Dendritic cell treated with granulocyte-macrophage colony-stimulating factor and Interleukin-4, amounts not matched to agents 40 ng/mL and 50 ng/mL, for 4 days (primary cell): Measurements from ENCODE around the gene UBALD2.
A peak's percentile ranks its signal among the peaks of the same experiment; 100 is the strongest.
"Not testable (repeated sequence)": the region's sequence is repeated elsewhere in the genome, so short reads cannot be mapped to it uniquely, and the experiment has no call there.

Experiments
- H3K27ac Mint-ChIP-seq: one replicate; pipeline ENCODE4 v1.8.0; 2022; ENCODE audit warnings: mild to moderate bottlenecking, mixed read lengths
- H3K27me3 Mint-ChIP-seq: one replicate; pipeline ENCODE4 v1.8.0; 2022; ENCODE audit warnings: mild to moderate bottlenecking, mixed read lengths
- H3K36me3 Mint-ChIP-seq: one replicate; pipeline ENCODE4 v1.8.0; 2022; ENCODE audit warnings: low read depth, mixed read lengths
- H3K4me1 Mint-ChIP-seq: one replicate; pipeline ENCODE4 v1.8.0; 2022; ENCODE audit warnings: low read depth, mixed read lengths
- H3K4me3 Mint-ChIP-seq: one replicate; pipeline ENCODE4 v1.8.0; 2022; ENCODE audit warnings: mild to moderate bottlenecking, moderate library complexity, mixed read lengths
- H3K9me3 Mint-ChIP-seq: one replicate; pipeline ENCODE4 v1.8.0; 2022; ENCODE audit warnings: mixed read lengths
- intact Hi-C: fragments of 100-400 bp; cut with micrococcal nuclease; formaldehyde crosslinking; loops from one replicate; pipeline ENCODE4 v1.15.0; 2022

The UBALD2 gene

GRCh38 chr17:76252040-76252954, 12.9 kb upstream of the UBALD2 start:
- H3K4me1 Mint-ChIP-seq: peaks cover 36% of the 10 kb centered on the region
- no peaks in the 10 kb centered on the region for H3K36me3 Mint-ChIP-seq
- H3K27me3 Mint-ChIP-seq: peaks cover 2% of the 10 kb centered on the region
- peak overlapping the region; percentile 62 for H3K4me3 Mint-ChIP-seq
- H3K9me3 Mint-ChIP-seq: no peaks in the 10 kb centered on the region
- peak overlapping the region; percentile 90 for H3K27ac Mint-ChIP-seq
- intact Hi-C loops: no loop called here

- H3K4me1 Mint-ChIP-seq: peaks cover 28% of the 10 kb centered on the region
- H3K9me3 Mint-ChIP-seq, H3K4me3 Mint-ChIP-seq, H3K36me3 Mint-ChIP-seq, intact Hi-C loops, H3K27me3 Mint-ChIP-seq: not testable (repeated sequence)
- peak overlapping the region; percentile 90 for H3K27ac Mint-ChIP-seq
Observed at GRCh38 chr17:76252967-76253766, 12.0 kb upstream of the UBALD2 start.

- Mint-ChIP-seq H3K4me3 (no peak overlapping the region), H3K4me1 (peaks cover 24% of the 10 kb centered on the region), H3K9me3 (no peaks in the 10 kb centered on the region), H3K27ac (no peak overlapping the region), H3K27me3 (peaks cover 2% of the 10 kb centered on the region), H3K36me3 (no peaks in the 10 kb centered on the region)
- intact Hi-C loops: no loop called here
Observed at GRCh38 chr17:76253841-76254240, 11.3 kb upstream of the UBALD2 start.

- H3K27me3 Mint-ChIP-seq: peaks cover 2% of the 10 kb centered on the region
- H3K4me3 Mint-ChIP-seq: no peak overlapping the region
- H3K9me3 Mint-ChIP-seq: no peaks in the 10 kb centered on the region
- intact Hi-C loops: no loop called here
- H3K27ac Mint-ChIP-seq: no peak overlapping the region
- no peaks in the 10 kb centered on the region for H3K36me3 Mint-ChIP-seq
- peaks cover 24% of the 10 kb centered on the region for H3K4me1 Mint-ChIP-seq
Observed at GRCh38 chr17:76254275-76254674, 10.9 kb upstream of the UBALD2 start.

- H3K36me3 Mint-ChIP-seq: no peaks in the 10 kb centered on the region
- intact Hi-C loops: no loop called here
- H3K27me3 Mint-ChIP-seq: peaks cover 2% of the 10 kb centered on the region
- peaks cover 35% of the 10 kb centered on the region for H3K4me1 Mint-ChIP-seq
- no peak overlapping the region for H3K27ac Mint-ChIP-seq
- H3K4me3 Mint-ChIP-seq: no peak overlapping the region
- H3K9me3 Mint-ChIP-seq: no peaks in the 10 kb centered on the region
Observed at GRCh38 chr17:76255801-76256429, 9.2 kb upstream of the UBALD2 start.

GRCh38 chr17:76256430-76257050, 8.6 kb upstream of the UBALD2 start:
- H3K4me3 Mint-ChIP-seq, intact Hi-C loops, H3K9me3 Mint-ChIP-seq, H3K36me3 Mint-ChIP-seq, H3K27me3 Mint-ChIP-seq, H3K27ac Mint-ChIP-seq: not testable (repeated sequence)
- peaks cover 31% of the 10 kb centered on the region for H3K4me1 Mint-ChIP-seq

GRCh38 chr17:76260220-76260619, 4.9 kb upstream of the UBALD2 start:
- H3K27me3 Mint-ChIP-seq: peaks cover 2% of the 10 kb centered on the region
- H3K9me3 Mint-ChIP-seq: no peaks in the 10 kb centered on the region
- intact Hi-C loops: no loop called here
- no peak overlapping the region for H3K4me3 Mint-ChIP-seq
- H3K4me1 Mint-ChIP-seq: peaks cover 37% of the 10 kb centered on the region
- H3K27ac Mint-ChIP-seq: no peak overlapping the region
- no peaks in the 10 kb centered on the region for H3K36me3 Mint-ChIP-seq

GRCh38 chr17:76260669-76261068, 4.5 kb upstream of the UBALD2 start:
- H3K27me3 Mint-ChIP-seq: no peaks in the 10 kb centered on the region
- peaks cover 37% of the 10 kb centered on the region for H3K4me1 Mint-ChIP-seq
- no peak overlapping the region for H3K27ac Mint-ChIP-seq
- no peaks in the 10 kb centered on the region for H3K9me3 Mint-ChIP-seq
- H3K36me3 Mint-ChIP-seq: peaks cover 2% of the 10 kb centered on the region
- no peak overlapping the region for H3K4me3 Mint-ChIP-seq
- intact Hi-C loops: no loop called here

- H3K36me3 Mint-ChIP-seq: peaks cover 11% of the 10 kb centered on the region
- peaks cover 40% of the 10 kb centered on the region for H3K4me1 Mint-ChIP-seq
- peak overlapping the region; percentile 96 for H3K27ac Mint-ChIP-seq
- no peaks in the 10 kb centered on the region for H3K27me3 Mint-ChIP-seq
- intact Hi-C loops: no loop called here
- no peak overlapping the region for H3K4me3 Mint-ChIP-seq
- no peaks in the 10 kb centered on the region for H3K9me3 Mint-ChIP-seq
Observed at GRCh38 chr17:76261421-76262215, 3.5 kb upstream of the UBALD2 start.

- H3K36me3 Mint-ChIP-seq: peaks cover 11% of the 10 kb centered on the region
- intact Hi-C loops: no loop called here
- H3K4me3 Mint-ChIP-seq: peak overlapping the region; percentile 35
- no peaks in the 10 kb centered on the region for H3K9me3 Mint-ChIP-seq
- no peaks in the 10 kb centered on the region for H3K27me3 Mint-ChIP-seq
- H3K4me1 Mint-ChIP-seq: peaks cover 50% of the 10 kb centered on the region
- H3K27ac Mint-ChIP-seq: peak overlapping the region; percentile 96
Observed at GRCh38 chr17:76262732-76263344, 2.3 kb upstream of the UBALD2 start.

- H3K4me3 Mint-ChIP-seq: no peak overlapping the region
- peak overlapping the region; percentile 96 for H3K27ac Mint-ChIP-seq
- H3K9me3 Mint-ChIP-seq: no peaks in the 10 kb centered on the region
- H3K4me1 Mint-ChIP-seq: peaks cover 61% of the 10 kb centered on the region
- peaks cover 15% of the 10 kb centered on the region for H3K36me3 Mint-ChIP-seq
- H3K27me3 Mint-ChIP-seq: no peaks in the 10 kb centered on the region
- intact Hi-C loops: no loop called here
Observed at GRCh38 chr17:76263896-76264295, 1.3 kb upstream of the UBALD2 start.

GRCh38 chr17:76264425-76264754, 758 bp upstream of the UBALD2 start:
- Mint-ChIP-seq H3K27ac (peak overlapping the region; percentile 96), H3K4me3 (no peak overlapping the region), H3K27me3 (no peaks in the 10 kb centered on the region), H3K9me3 (no peaks in the 10 kb centered on the region), H3K36me3 (peaks cover 20% of the 10 kb centered on the region), H3K4me1 (peaks cover 65% of the 10 kb centered on the region)
- intact Hi-C loops: no loop called here
